ENCODE data around the gene FDPS. TPM values are rescaled to one million over a fixed set of nuclear protein-coding genes. Genes with fewer than 3 reads are reported as not detected.

The FDPS gene
- total and polyA plus RNA-seq, 2 experiments from 2014 or later, result 284 to 347 TPM

DNA sequence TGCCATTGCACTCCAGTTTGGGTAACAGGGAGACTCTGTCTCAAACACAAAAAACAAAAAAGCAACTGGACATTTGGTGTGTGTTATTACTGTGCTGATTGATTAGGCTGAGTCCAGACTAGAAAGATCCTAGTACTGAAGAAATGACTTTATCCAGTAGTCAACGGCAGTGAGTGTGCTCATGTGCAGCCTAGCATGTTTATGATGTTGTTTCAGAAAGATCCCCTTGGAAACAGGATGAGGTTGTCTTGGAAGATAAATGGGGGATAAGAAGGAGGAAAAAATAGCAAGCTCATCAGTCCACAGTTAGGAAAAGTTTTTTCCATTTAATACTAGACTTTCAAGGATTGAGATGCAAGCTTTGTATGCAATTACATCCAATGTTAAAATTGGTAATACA lies 26.3 kb downstream of the FDPS start:
- H3K9me2 ChIP-seq (replicated peaks; ENCODE audit: insufficient read depth), result no peaks in the 10 kb centered on the region
- no peaks in the 10 kb centered on the region for H3K4me1 ChIP-seq (ENCODE audit: insufficient read depth)
- no peaks in the 10 kb centered on the region for H3K79me2 ChIP-seq
- no peak overlapping the region for H3K4me2 ChIP-seq
- no peak overlapping the region for H3K4me3 ChIP-seq
- H4K20me1 ChIP-seq (ENCODE audit: insufficient read depth, poor library complexity, severe bottlenecking), result no peaks in the 10 kb centered on the region
- H2AFZ ChIP-seq, result no peak overlapping the region
- H3K27ac ChIP-seq, result no peak overlapping the region
- TF ChIP-seq EZH2 (IDR thresholded peaks at IDR 0.05; ENCODE audit: borderline replicate concordance) (no peak), EZH2phosphoT487 (IDR thresholded peaks at IDR 0.05; ENCODE audit: low read depth, severe bottlenecking, unreplicated experiment) (no peak)
- TF ChIP-seq, protein P1, sequence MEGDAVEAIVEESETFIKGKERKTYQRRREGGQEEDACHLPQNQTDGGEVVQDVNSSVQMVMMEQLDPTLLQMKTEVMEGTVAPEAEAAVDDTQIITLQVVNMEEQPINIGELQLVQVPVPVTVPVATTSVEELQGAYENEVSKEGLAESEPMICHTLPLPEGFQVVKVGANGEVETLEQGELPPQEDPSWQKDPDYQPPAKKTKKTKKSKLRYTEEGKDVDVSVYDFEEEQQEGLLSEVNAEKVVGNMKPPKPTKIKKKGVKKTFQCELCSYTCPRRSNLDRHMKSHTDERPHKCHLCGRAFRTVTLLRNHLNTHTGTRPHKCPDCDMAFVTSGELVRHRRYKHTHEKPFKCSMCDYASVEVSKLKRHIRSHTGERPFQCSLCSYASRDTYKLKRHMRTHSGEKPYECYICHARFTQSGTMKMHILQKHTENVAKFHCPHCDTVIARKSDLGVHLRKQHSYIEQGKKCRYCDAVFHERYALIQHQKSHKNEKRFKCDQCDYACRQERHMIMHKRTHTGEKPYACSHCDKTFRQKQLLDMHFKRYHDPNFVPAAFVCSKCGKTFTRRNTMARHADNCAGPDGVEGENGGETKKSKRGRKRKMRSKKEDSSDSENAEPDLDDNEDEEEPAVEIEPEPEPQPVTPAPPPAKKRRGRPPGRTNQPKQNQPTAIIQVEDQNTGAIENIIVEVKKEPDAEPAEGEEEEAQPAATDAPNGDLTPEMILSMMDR (IDR thresholded peaks at IDR 0.05; ENCODE audit: poor library complexity), result no peak
- WGBS (ENCODE audit: low lambda C conversion rate, missing lambda C conversion rate), result 83% methylated on average over 1 of the region's 1 CpG
- no peaks in the 10 kb centered on the region for H3K9me3 ChIP-seq (ENCODE audit: low read depth)
- H3K36me3 ChIP-seq (replicated peaks; ENCODE audit: insufficient read depth, low read depth), result no peaks in the 10 kb centered on the region
- no peaks in the 10 kb centered on the region for H3K27me3 ChIP-seq
- no peak for DNase-seq (ENCODE audit: low spot score)

DNA sequence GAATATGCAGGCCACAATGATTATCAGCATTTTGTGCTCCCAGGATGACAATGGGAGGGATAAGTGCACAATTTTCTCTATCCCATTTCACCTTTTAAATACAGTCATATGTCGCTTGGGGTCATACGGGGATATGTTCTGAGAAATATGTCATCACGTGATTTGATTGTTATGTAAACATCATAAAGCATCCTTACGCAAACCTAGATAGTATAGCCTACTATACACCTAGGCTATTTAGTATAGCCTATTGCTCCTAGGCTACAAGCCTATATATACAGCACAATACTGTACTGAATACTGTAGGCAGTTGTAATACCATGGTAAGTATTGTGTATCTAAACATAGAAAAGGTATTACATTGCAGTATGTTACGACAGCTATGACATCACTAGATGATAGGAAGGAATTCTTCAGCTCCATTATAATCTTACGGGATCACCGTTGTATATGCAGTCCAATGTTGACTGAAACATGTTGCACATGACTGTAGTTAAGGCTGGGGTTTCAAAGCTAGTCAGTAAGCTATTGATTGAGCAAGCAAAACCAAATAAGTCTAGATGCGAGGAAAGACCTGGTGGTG lies 30.9 kb downstream of the FDPS start:
- Histone ChIP-seq H3K27me3 (no peaks in the 10 kb centered on the region), H3K4me2 (no peak overlapping the region), H4K20me1 (ENCODE audit: insufficient read depth, poor library complexity, severe bottlenecking) (no peaks in the 10 kb centered on the region), H2AFZ (no peak overlapping the region), H3K4me1 (ENCODE audit: insufficient read depth) (no peaks in the 10 kb centered on the region), H3K79me2 (no peaks in the 10 kb centered on the region), H3K4me3 (no peak overlapping the region), H3K36me3 (replicated peaks; ENCODE audit: insufficient read depth, low read depth) (no peaks in the 10 kb centered on the region), H3K27ac (no peak overlapping the region), H3K9me3 (ENCODE audit: low read depth) (no peaks in the 10 kb centered on the region), H3K9me2 (replicated peaks; ENCODE audit: insufficient read depth) (no peaks in the 10 kb centered on the region)
- TF ChIP-seq EZH2 (IDR thresholded peaks at IDR 0.05; ENCODE audit: borderline replicate concordance) (no peak), EZH2phosphoT487 (IDR thresholded peaks at IDR 0.05; ENCODE audit: low read depth, severe bottlenecking, unreplicated experiment) (no peak)
- TF ChIP-seq, protein P1 (IDR thresholded peaks at IDR 0.05; ENCODE audit: poor library complexity), result no peak
- no peak for DNase-seq (ENCODE audit: low spot score)
- WGBS (ENCODE audit: low lambda C conversion rate, missing lambda C conversion rate), result 81% methylated on average over 8 of the region's 8 CpGs

DNA sequence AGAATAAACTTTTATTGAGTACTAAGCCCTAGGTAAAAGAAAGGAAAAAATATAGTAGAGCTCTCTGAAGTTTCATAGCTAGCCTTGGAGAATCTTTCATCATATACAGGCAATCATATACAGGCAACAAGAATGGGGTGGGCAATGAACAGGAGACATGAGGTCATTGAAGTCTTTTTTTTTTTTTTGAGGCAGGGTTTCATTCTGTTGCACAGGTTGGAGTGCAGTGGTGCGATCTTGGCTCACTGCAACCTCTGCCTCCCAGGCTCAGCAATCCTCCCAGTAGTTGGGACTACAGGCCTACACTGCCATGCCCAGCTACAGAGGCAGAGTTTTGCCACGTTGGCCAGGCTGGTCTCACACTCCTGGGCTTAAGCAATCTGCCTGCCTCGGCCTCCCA lies 34.2 kb downstream of the FDPS start:
- H3K9me3 ChIP-seq (ENCODE audit: low read depth), result no peaks in the 10 kb centered on the region
- no peaks in the 10 kb centered on the region for H3K79me2 ChIP-seq
- H4K20me1 ChIP-seq (ENCODE audit: insufficient read depth, poor library complexity, severe bottlenecking), result no peaks in the 10 kb centered on the region
- peaks cover 5% of the 10 kb centered on the region for H3K36me3 ChIP-seq (replicated peaks; ENCODE audit: insufficient read depth, low read depth)
- 97% methylated on average over 3 of the region's 3 CpGs for WGBS (ENCODE audit: low lambda C conversion rate, missing lambda C conversion rate)
- no peaks in the 10 kb centered on the region for H3K27me3 ChIP-seq
- no peak overlapping the region for H3K4me3 ChIP-seq
- TF ChIP-seq EZH2phosphoT487 (IDR thresholded peaks at IDR 0.05; ENCODE audit: low read depth, severe bottlenecking, unreplicated experiment), result no peak
- TF ChIP-seq, protein P1 (IDR thresholded peaks at IDR 0.05; ENCODE audit: poor library complexity), result no peak
- TF ChIP-seq EZH2 (IDR thresholded peaks at IDR 0.05; ENCODE audit: borderline replicate concordance), result no peak
- no peaks in the 10 kb centered on the region for H3K4me1 ChIP-seq (ENCODE audit: insufficient read depth)
- H3K9me2 ChIP-seq (replicated peaks; ENCODE audit: insufficient read depth), result no peaks in the 10 kb centered on the region
- no peak overlapping the region for H2AFZ ChIP-seq
- no peak overlapping the region for H3K4me2 ChIP-seq
- DNase-seq (ENCODE audit: low spot score), result no peak
- no peak overlapping the region for H3K27ac ChIP-seq
